ENCODE measurements around the gene DYNLT1. TPM values are rescaled to one million over a fixed set of nuclear protein-coding genes. Genes with fewer than 3 reads are reported as not detected.
"Not testable (repeated sequence)": the region's sequence is repeated elsewhere in the genome, so short reads cannot be mapped to it uniquely, and the experiment has no call there.

Gene DYNLT1
- polyA plus RNA-seq, 6 donors from 2014 or later: 29.6 to 66.7 (median 39.1) TPM

- no peak for ATAC-seq (ENCODE audit: low read depth in 2 of 2)
- no peaks in the 10 kb centered on the region for H3K36me3 Mint-ChIP-seq
- peak overlapping the region in 1 of 6 donors; percentile 67 for H3K27ac Mint-ChIP-seq
- H3K9me3 Mint-ChIP-seq: no peaks in the 10 kb centered on the region
- DNase-seq: no peak
- peaks cover 1 to 8% (median 6%) of the 10 kb centered on the region in 3 donors for H3K4me1 Mint-ChIP-seq
- no peak overlapping the region for H3K4me3 Mint-ChIP-seq
- peaks cover 3 to 8% (median 5%) of the 10 kb centered on the region in 3 donors for H3K27me3 Mint-ChIP-seq
Measured at GRCh38 chr6:158672726-158673125, 28.2 kb upstream of the DYNLT1 start.

- not testable (repeated sequence) for H3K27ac Mint-ChIP-seq; H3K36me3 Mint-ChIP-seq; H3K4me3 Mint-ChIP-seq; H3K27me3 Mint-ChIP-seq; DNase-seq; H3K9me3 Mint-ChIP-seq; ATAC-seq (ENCODE audit: low read depth in 2 of 2)
- peaks cover 7 to 14% (median 12%) of the 10 kb centered on the region in 3 donors for H3K4me1 Mint-ChIP-seq
Measured at GRCh38 chr6:158672119-158672518, 27.6 kb upstream of the DYNLT1 start.

DNA sequence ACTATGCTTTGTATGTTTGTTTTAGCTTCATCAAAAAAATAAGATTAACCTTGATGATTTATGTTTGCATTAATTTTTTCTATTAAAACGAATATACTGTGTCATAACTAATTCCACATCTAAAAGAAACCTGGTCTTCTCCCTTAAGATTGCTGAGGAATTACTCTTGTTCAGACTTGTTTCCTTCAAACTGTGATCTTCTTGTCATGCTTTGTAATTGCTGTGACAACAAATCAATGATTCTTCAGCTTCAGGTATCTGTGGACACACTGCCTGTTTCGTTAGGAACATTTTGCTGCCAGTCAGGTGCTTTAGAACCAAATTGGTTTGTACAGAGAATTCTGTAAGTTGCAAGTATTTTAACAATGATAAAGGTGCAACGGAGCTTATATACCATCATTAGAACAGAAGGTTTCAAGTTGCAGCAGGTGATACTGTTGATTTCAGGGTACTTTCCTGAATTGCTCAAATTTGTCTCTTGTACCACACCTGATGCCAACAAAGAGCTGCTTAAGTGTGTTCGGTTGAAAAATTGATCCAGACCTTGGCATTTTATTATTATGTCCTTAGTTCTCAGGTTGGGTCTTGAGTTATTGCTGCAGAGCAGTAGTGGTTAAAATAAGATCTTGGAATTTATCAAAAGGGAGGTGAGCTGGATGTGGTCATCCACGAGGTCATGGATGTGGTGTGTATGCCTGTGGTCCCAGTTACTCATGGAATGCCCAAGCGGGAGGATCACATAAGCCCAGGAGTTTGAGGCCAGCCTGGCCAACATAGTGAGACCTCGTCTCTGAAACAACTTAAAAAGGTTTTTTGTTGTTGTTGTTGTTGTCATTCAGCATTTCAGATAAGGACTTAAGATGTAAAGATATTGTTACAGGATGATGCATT, 24.8 kb upstream of the DYNLT1 start:
- ATAC-seq (ENCODE audit: low read depth in 2 of 2) (no peak), DNase-seq (no peak)
- Mint-ChIP-seq H3K9me3 (no peaks in the 10 kb centered on the region), H3K27me3 (peaks cover 6 to 14% (median 13%) of the 10 kb centered on the region in 3 donors), H3K4me3 (no peak overlapping the region), H3K4me1 (peaks cover 12 to 20% (median 17%) of the 10 kb centered on the region in 3 donors), H3K27ac (no peak overlapping the region), H3K36me3 (no peaks in the 10 kb centered on the region)

- Mint-ChIP-seq H3K36me3 (no peaks in the 10 kb centered on the region), H3K27me3 (peaks cover 0 to 13% (median 13%) of the 10 kb centered on the region in 3 donors), H3K4me3 (no peak overlapping the region), H3K27ac (peak overlapping the region in 4 of 6 donors; percentile 6 to 80 (median 18)), H3K4me1 (peaks cover 12 to 20% (median 17%) of the 10 kb centered on the region in 3 donors), H3K9me3 (no peaks in the 10 kb centered on the region)
- ATAC-seq (ENCODE audit: low read depth in 2 of 2): no peak
- no peak for DNase-seq
Measured at GRCh38 chr6:158668707-158669103, 24.2 kb upstream of the DYNLT1 start.

DNA sequence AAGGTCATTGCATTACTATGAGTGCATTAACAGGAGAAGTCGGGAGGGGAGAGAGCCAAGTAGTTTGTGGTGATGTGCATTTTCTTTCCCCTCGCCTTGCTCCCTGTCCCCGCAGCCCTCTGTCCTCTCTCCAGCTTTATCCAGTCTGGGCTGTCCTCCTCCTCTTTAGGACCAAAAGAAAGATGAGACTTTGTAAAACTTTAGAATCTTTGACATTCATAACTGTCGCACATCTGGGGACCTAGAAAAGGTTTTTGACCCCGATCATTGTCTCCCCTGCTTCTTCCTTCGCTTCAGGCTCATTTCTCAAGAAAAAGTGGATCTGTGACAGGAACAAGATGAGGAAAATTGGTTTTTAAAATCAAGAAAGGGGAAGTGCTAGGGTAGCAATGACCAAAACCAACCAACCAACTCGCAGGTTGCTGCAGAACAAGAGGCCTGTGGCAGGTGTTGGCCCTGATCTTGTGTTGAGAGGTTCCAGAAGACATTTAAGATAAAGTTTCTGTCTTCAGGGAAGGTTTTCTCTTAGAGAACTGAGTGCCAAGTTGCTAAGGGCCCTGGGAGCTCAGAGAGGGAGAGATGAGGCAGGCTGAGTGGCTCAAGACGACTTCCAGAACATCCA, 22.9 kb upstream of the DYNLT1 start:
- Mint-ChIP-seq H3K36me3 (no peaks in the 10 kb centered on the region), H3K4me3 (peak overlapping the region in 5 of 8 donors; percentile 10 to 62 (median 22)), H3K9me3 (no peaks in the 10 kb centered on the region), H3K4me1 (peaks cover 12 to 26% (median 24%) of the 10 kb centered on the region in 3 donors), H3K27me3 (peaks cover 10 to 24% (median 21%) of the 10 kb centered on the region in 3 donors), H3K27ac (peak overlapping the region; percentile 28 to 90 (median 63))
- ATAC-seq (ENCODE audit: low read depth in 2 of 2) (peak; percentile 74), DNase-seq (no peak)

- Mint-ChIP-seq H3K36me3 (no peaks in the 10 kb centered on the region), H3K4me1 (peaks cover 12 to 26% (median 24%) of the 10 kb centered on the region in 3 donors), H3K27ac (peak overlapping the region in 5 of 6 donors; percentile 9 to 82 (median 63)), H3K27me3 (peaks cover 10 to 24% (median 21%) of the 10 kb centered on the region in 3 donors), H3K4me3 (peak overlapping the region in 3 of 8 donors; percentile 10 to 62 (median 21)), H3K9me3 (no peaks in the 10 kb centered on the region)
- ATAC-seq (ENCODE audit: low read depth in 2 of 2) (peak; percentile 74 to 78), DNase-seq (no peak)
Measured at GRCh38 chr6:158666628-158667359, 22.3 kb upstream of the DYNLT1 start.

DNA sequence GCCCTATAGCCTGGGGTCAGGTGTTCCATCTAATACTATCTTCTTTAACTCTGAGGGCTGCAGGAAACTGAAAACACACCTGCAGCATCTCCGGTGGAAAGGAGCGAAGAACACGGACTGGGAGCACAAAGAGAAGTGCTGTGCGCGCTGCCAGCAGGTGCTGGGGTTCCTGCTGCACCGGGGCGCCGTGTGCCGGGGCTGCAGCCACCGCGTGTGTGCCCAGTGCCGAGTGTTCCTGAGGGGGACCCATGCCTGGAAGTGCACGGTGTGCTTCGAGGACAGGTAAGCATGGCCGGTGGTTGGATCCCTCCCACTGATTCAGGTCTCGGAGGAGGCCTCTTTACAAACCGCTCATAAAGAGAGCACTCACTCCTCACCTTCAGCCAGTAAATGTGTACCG, 20.8 kb upstream of the DYNLT1 start:
- Mint-ChIP-seq H3K4me3 (no peak overlapping the region), H3K36me3 (no peaks in the 10 kb centered on the region), H3K27me3 (peaks cover 10 to 31% (median 21%) of the 10 kb centered on the region in 3 donors), H3K27ac (no peak overlapping the region), H3K9me3 (no peaks in the 10 kb centered on the region), H3K4me1 (peaks cover 12 to 26% (median 26%) of the 10 kb centered on the region in 3 donors)
- ATAC-seq (ENCODE audit: low read depth in 2 of 2) (no peak), DNase-seq (no peak)

DNA sequence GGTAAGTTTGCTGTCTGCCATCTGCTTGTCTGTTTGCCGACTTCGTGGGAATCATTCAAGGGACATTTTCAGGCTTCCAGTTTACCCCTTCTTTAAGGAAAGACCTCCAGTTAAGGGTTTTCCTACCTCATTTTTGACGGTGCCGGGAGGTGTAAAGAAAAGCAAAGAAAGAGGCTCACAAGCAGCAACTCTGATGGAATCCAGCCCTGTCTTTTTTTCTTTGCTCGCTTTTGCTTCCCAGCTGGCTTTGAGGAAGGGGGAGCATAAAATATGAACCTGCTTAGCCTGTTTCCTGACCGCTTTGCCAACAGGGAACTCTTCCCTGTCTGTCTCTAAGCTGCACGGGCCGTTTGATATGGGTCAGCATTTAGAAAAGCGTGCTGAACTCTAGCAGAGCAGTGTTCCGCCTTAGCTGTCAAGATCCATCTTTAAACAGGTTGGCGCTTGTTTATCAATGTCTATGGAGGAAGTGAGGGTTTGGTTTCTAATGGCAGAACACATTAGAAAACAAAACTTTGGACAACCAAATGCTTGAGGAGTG, 19.2 kb upstream of the DYNLT1 start:
- Mint-ChIP-seq H3K4me1 (peaks cover 12 to 29% (median 25%) of the 10 kb centered on the region in 3 donors), H3K36me3 (no peaks in the 10 kb centered on the region), H3K27me3 (peaks cover 10 to 33% (median 30%) of the 10 kb centered on the region in 3 donors), H3K9me3 (no peaks in the 10 kb centered on the region), H3K27ac (no peak overlapping the region), H3K4me3 (no peak overlapping the region)
- ATAC-seq (ENCODE audit: low read depth in 2 of 2) (no peak), DNase-seq (no peak)

GRCh38 chr6:158662954-158663624, 18.5 kb upstream of the DYNLT1 start:
- H3K36me3 Mint-ChIP-seq: no peaks in the 10 kb centered on the region
- peak overlapping the region in 2 of 6 donors; percentile 6 to 10 for H3K27ac Mint-ChIP-seq
- H3K4me3 Mint-ChIP-seq: peak overlapping the region in 5 of 8 donors; percentile 22 to 61 (median 40)
- ATAC-seq (ENCODE audit: low read depth in 2 of 2) (no peak), DNase-seq (no peak)
- peaks cover 10 to 33% (median 30%) of the 10 kb centered on the region in 3 donors for H3K27me3 Mint-ChIP-seq
- H3K4me1 Mint-ChIP-seq: peaks cover 12 to 26% (median 20%) of the 10 kb centered on the region in 3 donors
- no peaks in the 10 kb centered on the region for H3K9me3 Mint-ChIP-seq

- peaks cover 10 to 33% (median 30%) of the 10 kb centered on the region in 3 donors for H3K27me3 Mint-ChIP-seq
- H3K27ac Mint-ChIP-seq: no peak overlapping the region
- peak overlapping the region in 1 of 8 donors; percentile 40 for H3K4me3 Mint-ChIP-seq
- no peak for ATAC-seq (ENCODE audit: low read depth in 2 of 2)
- H3K36me3 Mint-ChIP-seq: no peaks in the 10 kb centered on the region
- DNase-seq: no peak
- peaks cover 10 to 22% (median 17%) of the 10 kb centered on the region in 3 donors for H3K4me1 Mint-ChIP-seq
- no peaks in the 10 kb centered on the region for H3K9me3 Mint-ChIP-seq
Measured at GRCh38 chr6:158662607-158662953, 18.0 kb upstream of the DYNLT1 start.

GRCh38 chr6:158661156-158661685, 16.7 kb upstream of the DYNLT1 start:
- no peaks in the 10 kb centered on the region for H3K36me3 Mint-ChIP-seq
- no peaks in the 10 kb centered on the region for H3K9me3 Mint-ChIP-seq
- no peak for ATAC-seq (ENCODE audit: low read depth in 2 of 2)
- H3K27ac Mint-ChIP-seq: no peak overlapping the region
- peaks cover 14 to 31% (median 31%) of the 10 kb centered on the region in 3 donors for H3K27me3 Mint-ChIP-seq
- H3K4me1 Mint-ChIP-seq: peaks cover 0 to 12% (median 6%) of the 10 kb centered on the region in 3 donors
- H3K4me3 Mint-ChIP-seq: no peak overlapping the region
- no peak for DNase-seq

- H3K27ac Mint-ChIP-seq: peak overlapping the region in 3 of 6 donors; percentile 62 to 81 (median 76)
Measured at GRCh38 chr6:158660333-158660754, 15.8 kb upstream of the DYNLT1 start.

More at GRCh38 chr6:158660333-158660754, 15.8 kb upstream of the DYNLT1 start:
- H3K27me3 Mint-ChIP-seq: peaks cover 23 to 40% (median 40%) of the 10 kb centered on the region in 3 donors
- H3K4me1 Mint-ChIP-seq: peaks cover 0 to 12% (median 6%) of the 10 kb centered on the region in 3 donors
- ATAC-seq (ENCODE audit: low read depth in 2 of 2): peak; percentile 90 to 91
- H3K36me3 Mint-ChIP-seq: no peaks in the 10 kb centered on the region
- DNase-seq: peak; percentile 45
- H3K9me3 Mint-ChIP-seq: no peaks in the 10 kb centered on the region
- peak overlapping the region in 2 of 8 donors; percentile 9 to 24 for H3K4me3 Mint-ChIP-seq

Data from naive B cell (primary cell).